LNCAP (cell line): ENCODE data around the gene COP1.

ENCODE experiments used
- TF ChIP-seq, protein P1 (sequence below): fragments of 450-650 bp; IDR thresholded peaks from 2 replicates; pipeline ENCODE4 v1.5.1; 2017; ENCODE audit warnings: mild to moderate bottlenecking

COP1 gene

DNA sequence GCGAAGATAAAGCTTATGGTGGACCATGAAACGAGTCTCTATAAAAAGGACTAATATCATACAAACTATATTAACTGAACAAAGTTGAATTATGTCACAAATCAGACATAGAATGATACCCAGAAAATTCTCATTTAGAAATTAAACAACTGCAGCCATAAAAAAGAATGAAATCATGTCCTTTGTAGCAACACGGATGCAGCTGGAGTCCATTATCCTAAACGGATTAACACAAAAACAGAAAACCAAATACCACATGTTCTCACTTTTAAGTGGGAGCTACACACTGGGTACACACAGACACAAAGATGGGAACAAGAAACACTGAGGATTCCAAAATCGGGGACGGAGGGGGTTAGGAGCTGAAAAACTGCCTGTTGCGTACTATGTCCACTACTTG is 11.5 kb downstream of the COP1 start:
- TF ChIP-seq, protein P1, sequence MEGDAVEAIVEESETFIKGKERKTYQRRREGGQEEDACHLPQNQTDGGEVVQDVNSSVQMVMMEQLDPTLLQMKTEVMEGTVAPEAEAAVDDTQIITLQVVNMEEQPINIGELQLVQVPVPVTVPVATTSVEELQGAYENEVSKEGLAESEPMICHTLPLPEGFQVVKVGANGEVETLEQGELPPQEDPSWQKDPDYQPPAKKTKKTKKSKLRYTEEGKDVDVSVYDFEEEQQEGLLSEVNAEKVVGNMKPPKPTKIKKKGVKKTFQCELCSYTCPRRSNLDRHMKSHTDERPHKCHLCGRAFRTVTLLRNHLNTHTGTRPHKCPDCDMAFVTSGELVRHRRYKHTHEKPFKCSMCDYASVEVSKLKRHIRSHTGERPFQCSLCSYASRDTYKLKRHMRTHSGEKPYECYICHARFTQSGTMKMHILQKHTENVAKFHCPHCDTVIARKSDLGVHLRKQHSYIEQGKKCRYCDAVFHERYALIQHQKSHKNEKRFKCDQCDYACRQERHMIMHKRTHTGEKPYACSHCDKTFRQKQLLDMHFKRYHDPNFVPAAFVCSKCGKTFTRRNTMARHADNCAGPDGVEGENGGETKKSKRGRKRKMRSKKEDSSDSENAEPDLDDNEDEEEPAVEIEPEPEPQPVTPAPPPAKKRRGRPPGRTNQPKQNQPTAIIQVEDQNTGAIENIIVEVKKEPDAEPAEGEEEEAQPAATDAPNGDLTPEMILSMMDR, result no peak

DNA sequence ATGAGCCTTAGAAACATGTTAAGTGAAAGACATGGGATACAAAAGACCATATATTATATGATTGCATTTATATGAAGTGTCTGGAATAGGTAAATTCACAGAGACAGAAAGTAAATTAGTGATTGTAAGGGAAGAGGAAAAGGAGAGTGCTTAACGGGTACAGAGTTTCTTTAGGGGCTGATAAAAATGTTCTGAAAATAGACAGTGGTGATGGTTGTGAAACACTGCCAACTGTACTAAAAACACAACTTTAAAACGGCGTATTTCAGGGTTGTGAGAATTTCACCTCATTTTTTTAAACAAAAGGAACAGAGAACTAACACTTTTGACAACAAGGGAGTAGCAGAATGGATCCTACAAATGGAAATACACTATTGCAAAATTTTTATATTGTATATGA is 13.4 kb downstream of the COP1 start:
- TF ChIP-seq, protein P1, result no peak

DNA sequence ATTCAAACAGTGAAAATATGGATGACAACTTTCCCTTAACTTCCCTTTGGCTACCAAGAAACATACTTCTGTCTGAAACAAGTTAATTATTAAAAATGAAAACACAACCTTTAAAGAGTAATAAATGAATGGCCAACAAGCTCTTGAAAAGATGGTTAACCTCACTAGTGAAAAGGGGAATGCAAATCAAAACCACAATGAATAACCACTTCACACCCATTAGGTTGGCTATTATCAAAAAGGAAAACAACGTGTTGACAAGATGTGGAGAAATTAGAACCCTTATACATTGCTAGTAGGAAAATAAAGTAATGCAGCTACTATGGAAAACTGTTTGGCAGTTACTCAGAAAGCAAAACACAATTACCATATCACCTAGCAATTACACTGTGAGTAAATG is 14.1 kb downstream of the COP1 start:
- TF ChIP-seq, protein P1, result no peak

DNA sequence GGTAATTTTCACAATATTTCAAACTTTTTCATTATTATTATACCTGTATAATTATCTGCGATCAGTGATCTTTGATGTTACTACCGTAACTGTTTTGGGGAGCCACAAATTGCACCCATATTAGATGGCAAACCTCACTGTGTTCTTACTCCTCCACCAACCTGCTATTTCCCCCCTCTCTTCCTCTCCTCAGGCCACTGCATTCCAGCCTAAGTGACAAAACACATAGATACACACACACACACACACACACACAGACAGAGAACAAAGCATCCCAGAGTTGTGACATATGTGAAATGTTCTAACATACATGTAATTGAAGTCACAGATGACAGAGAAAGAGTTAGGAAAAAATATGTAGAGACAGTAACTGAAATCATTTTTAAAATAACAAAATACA is 18.5 kb downstream of the COP1 start:
- TF ChIP-seq, protein P1, result no peak

DNA sequence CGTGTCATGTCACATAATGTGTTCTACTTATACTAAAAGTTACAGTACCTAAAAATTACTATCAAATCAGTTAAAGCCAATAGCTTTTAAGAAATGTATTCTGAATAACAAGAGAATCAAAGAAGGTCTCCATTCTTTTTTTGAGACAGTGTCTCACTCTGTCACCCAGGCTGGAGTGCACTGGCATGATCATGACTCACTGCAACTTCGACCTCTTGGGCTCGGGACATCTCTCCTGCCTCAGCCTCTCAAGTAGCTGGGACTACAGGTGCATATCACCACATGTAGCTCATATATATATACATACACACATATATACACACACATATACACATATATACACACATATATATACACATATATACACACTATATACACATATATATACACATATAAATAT is 20.1 kb downstream of the COP1 start:
- TF ChIP-seq, protein P1, result no peak

DNA sequence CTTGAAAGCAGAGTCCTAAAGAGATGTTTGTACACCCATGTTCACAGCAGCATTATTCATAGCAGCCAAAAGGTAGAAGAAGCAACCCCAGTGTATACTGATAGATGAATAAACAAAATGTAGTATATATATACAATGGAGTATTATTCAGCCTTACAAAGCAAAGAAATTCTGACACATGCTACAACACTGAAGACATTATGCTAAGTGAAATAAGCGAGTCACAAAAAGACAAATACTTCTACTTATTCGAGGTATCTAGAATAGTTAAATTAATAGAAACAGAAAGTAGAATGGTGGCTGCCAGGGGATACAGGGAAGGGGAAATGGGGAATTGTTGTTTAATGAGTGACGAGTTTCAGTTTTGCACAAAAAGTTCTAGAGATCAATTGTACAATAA is 23.5 kb downstream of the COP1 start:
- TF ChIP-seq, protein P1, result no peak

- TF ChIP-seq, protein P1, result no peak
Observed at GRCh38 chr1:176178316-176178715, 28.8 kb downstream of the COP1 start.

GRCh38 chr1:176177764-176178163 is 29.3 kb downstream of the COP1 start:
- TF ChIP-seq, protein P1, result no peak
